HG03565 (cell line): ENCODE results near the gene BTBD6.
"Not testable (repeated sequence)": the region's sequence is repeated elsewhere in the genome, so short reads cannot be mapped to it uniquely, and the experiment has no call there.

ENCODE experiments used
- ATAC-seq: cut with Tn5 transposase; IDR thresholded peaks from one replicate; pipeline ENCODE4 v1.9.1; 2021; ENCODE audit warnings: mild to moderate bottlenecking, moderate library complexity; ENCODE audit not compliant: unreplicated experiment

Gene BTBD6

GRCh38 chr14:105268736-105269354 is 20.5 kb downstream of the BTBD6 start:
- no peak for ATAC-seq

- no peak for ATAC-seq
Observed at GRCh38 chr14:105269405-105269804, 21.1 kb downstream of the BTBD6 start.

DNA sequence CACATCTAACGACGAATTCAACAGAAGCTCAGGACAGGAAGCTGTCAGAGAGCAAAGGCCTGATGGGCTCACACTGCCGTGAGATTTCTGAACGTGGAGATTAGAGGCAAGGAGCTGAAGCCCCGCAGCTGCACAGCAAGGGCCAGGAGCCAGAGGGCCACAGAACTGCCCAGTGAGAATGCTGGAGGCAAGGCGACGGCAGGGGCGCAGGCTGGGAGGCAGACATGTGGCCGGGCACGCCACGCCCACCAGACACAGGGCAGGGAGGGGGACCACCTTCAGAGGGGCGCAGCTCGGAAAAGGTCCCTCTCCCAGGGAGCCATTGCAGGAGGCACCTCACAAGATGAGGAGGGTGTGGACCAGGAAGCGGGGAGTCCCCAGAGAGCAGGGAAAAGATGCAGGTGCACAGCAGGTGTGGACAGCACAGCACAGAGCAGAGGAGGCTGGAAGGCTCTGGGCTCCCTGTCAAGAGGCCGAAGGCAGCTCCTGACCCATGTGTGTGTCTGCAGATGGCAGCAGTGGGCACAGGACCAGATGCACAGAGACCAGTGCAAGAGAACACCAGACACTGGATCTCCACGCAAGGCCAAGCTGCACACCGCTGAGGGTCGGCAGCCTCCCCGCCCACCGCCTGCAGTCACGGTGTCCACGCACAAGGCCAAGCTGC is 23.0 kb downstream of the BTBD6 start:
- ATAC-seq: no peak

- no peak for ATAC-seq
Observed at GRCh38 chr14:105272623-105273022, 24.3 kb downstream of the BTBD6 start.

DNA sequence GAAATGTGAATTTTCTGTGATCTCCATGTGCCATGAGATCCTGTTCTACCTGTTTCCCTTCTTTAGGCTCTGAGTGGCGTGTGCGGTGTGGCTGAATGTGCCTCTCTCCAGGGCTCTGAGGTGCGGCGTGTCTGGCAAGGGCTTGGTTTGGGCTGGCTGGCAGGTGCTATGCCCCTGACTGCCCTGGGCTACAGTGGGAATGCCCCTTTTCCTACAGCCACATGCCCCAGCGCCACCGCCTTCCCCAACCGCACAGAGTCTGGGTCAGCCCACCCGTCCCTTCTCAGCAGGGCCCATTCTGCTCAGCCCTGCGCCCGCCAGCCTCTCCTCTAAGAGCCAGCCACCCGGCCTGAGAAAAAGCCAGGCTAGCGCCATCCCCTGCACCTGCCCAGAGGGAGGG is 24.7 kb downstream of the BTBD6 start:
- no peak for ATAC-seq

DNA sequence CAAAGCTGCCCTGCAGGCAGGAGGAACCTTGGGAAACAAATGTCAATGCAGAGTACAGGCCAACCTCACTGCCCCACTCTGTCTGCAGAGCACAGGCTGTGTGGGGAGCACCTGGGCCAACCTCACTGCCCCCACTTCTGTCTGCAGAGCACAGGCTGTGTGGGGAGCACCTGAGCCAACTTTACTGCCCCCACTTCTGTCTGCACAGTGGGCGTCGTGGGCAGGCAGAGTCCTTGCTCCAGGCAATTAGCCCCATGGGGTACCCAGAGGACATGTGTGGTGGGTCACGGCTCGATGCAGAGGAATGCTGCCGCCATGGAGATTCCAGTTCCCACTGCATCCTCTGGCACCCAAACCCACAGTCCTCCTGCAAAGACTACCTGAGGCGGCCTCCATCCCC is 26.3 kb downstream of the BTBD6 start:
- no peak for ATAC-seq

- ATAC-seq: no peak
Observed at GRCh38 chr14:105275267-105275946, 27.1 kb downstream of the BTBD6 start.

- ATAC-seq: not testable (repeated sequence)
Observed at GRCh38 chr14:105277448-105277847, 29.1 kb downstream of the BTBD6 start.

- ATAC-seq: no peak
Observed at GRCh38 chr14:105279642-105280361, 31.5 kb downstream of the BTBD6 start.

DNA sequence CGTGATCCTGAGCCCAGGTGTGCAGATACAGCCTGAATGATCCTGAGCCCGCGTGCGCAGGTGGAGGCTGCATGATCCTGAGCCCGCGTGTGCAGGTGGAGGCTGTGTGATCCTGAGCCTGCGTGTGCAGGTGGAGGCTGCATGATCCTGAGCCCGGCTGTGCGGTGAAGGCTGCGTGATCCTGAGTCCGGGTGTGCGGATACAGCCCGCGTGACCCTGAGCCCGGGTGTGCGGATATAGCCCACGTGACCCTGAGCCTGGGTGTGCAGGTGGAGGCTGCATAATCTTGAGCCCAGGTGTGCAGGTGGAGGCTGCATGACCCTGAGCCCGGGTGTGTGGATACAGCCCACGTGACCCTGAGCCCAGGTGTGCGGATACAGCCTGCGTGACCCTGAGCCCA is 32.2 kb downstream of the BTBD6 start:
- ATAC-seq: no peak

- ATAC-seq: no peak
Observed at GRCh38 chr14:105281371-105282097, 33.2 kb downstream of the BTBD6 start.

DNA sequence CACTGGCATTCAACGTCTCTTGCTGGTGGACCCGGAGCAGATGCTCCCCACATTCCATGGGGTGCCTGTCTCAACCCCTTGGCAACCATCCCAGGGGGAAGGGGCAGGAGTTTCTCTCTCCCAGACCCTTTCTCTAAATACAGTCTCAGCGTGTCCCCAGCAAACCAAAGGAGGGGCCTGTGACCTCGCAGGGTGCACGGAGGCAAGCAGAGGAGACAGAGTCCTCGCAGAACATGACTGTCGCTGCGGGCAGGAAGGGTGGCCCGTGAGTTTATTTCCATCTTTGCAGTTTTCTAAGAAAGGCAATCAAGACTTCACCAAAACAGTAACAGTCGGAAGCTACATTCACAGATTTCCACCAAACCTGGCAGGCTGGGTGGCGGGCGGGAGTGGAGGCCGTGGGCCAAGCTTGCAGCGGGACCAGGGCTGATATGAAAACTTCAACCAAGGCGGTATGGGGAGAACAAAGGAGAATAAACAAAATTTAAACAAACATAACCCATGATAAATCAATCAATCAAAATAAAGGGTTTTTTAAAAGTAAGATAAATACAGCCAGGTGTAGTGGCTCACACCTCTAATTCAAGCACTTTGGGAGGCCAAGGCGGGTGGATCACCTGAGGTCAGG is 33.9 kb downstream of the BTBD6 start:
- ATAC-seq: no peak

DNA sequence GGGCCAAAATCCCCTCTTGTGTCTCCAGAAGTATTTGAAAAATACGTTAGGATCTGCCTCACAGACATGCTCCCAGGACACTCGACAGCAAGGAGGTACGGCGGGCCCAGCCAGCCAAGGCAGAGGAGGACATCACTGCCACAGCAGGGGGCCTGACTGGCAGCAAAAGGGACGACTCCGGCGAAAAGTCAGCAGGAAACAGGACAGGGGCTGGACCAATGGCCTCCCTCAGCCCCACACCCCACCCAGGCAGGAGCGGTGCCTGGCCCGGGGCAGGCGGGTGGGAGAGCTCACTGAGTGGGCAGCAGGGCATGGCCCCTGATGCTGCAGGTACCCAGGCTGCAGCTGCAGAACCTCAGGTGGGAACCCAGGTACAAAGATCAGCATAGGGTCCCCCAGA is 34.7 kb downstream of the BTBD6 start:
- ATAC-seq: no peak

DNA sequence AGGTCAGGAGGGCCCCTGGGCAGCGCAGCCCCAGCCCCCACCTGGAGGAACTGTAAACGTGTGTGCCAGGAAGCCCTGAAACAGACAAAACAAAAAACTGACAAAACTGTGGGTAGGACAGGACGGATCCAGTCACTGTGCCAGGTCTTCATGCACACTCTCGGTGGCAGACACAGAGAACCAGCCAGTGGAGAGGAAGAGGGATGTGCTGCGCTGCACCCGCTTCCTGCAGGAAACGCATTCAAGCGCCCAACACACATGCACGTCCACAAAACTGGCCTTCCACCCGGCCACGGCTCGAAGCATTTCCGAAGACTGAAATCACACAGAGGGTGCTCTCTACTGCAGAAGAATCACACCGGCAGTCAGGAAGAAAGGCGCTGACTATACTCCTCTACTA is 35.6 kb downstream of the BTBD6 start:
- no peak for ATAC-seq

GRCh38 chr14:105285174-105285573 is 36.8 kb downstream of the BTBD6 start:
- no peak for ATAC-seq

DNA sequence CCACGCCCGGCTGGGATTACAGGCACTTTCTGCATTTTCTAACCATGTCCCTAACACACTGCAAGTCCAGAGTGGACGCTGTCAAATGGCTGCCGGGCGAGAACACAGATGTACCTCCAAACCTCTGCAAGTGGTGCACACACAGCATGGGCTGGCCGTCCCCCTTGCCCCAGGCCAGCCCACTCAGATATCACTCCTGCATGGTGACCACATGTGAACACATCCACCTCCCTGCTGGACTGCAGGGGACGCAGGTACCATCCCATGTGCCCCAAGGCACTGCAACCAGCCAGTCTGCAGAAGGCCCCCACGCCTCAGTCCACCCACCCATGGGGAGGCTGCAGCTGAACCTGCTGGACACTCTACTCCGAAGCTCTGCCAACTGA is 38.4 kb downstream of the BTBD6 start:
- no peak for ATAC-seq

DNA sequence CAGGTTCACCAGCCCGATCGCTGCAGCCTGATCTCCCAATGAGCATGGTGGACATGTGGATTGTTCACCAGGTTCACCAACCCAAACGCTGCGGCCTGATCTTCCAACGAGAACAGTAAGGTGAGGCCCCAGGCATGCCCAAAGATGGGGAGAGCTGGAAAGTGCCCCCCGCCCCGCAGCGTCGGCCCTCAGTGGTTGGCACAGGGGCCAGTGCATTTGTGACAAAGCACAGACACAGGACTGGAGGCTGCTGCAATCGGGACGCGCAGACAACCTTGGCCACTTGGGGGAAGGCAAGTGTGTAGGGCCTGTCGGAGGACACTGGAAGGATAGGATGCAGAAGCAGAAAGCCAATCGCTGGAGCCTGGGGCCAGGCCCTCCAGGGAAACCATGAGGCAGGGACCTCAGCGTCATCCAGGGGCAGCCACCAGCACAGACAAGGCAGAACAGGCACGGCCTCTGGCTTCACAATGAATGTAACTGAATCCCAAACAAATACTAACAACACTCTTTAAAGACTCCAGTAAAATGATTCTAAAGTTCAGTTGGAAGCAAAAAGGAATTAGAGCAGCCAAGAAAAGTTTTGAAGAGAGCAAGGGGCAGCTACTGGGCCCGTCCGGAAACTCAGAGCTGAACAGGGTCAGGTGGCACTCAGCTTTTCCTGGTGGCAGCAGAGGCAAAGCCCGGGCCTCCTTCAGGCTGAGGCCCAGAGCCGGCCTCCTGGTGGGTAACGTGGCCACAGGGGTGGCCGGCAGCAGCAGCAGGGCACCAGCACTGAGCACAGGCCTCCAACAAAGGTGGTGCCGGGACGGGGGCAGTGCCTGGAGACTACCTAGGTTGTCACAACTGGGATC is 39.1 kb downstream of the BTBD6 start:
- no peak for ATAC-seq

GRCh38 chr14:105288936-105289335 is 40.6 kb downstream of the BTBD6 start:
- not testable (repeated sequence) for ATAC-seq

- ATAC-seq: no peak
Observed at GRCh38 chr14:105290621-105291346, 42.5 kb downstream of the BTBD6 start.
